Stimulated activated CD8-positive, alpha-beta memory T cell treated with anti-CD3 and anti-CD28 coated beads, Interleukin-2, amount 100 ng/mL, for 48 hours (primary cell): ENCODE results near the gene KRTAP5-3.

ENCODE experiments used
- DNase-seq, 2 donors: peaks; one replicate each; pipeline ENCODE4 v3.0.0-alpha.2; 2020; ENCODE audit warnings: low read depth in 2 of 2

KRTAP5-3 gene

GRCh38 chr11:1643146-1643690, 35.0 kb upstream of the KRTAP5-3 start:
- DNase-seq, result no peak

- no peak for DNase-seq
Observed at GRCh38 chr11:1642288-1643145, 34.3 kb upstream of the KRTAP5-3 start.

GRCh38 chr11:1641096-1641495, 32.8 kb upstream of the KRTAP5-3 start:
- DNase-seq, result no peak

- DNase-seq, result peak in 1 of 2 donors; percentile 9
Observed at GRCh38 chr11:1640076-1640946, 32.0 kb upstream of the KRTAP5-3 start.

- no peak for DNase-seq
Observed at GRCh38 chr11:1639666-1640065, 31.4 kb upstream of the KRTAP5-3 start.

- DNase-seq, result no peak
Observed at GRCh38 chr11:1639102-1639620, 30.9 kb upstream of the KRTAP5-3 start.

- no peak for DNase-seq
Observed at GRCh38 chr11:1638344-1638743, 30.1 kb upstream of the KRTAP5-3 start.

- no peak for DNase-seq
Observed at GRCh38 chr11:1637628-1638027, 29.4 kb upstream of the KRTAP5-3 start.

GRCh38 chr11:1636291-1636950, 28.2 kb upstream of the KRTAP5-3 start:
- no peak for DNase-seq

- no peak for DNase-seq
Observed at GRCh38 chr11:1633864-1634263, 25.6 kb upstream of the KRTAP5-3 start.

- no peak for DNase-seq
Observed at GRCh38 chr11:1632053-1632714, 23.9 kb upstream of the KRTAP5-3 start.

- no peak for DNase-seq
Observed at GRCh38 chr11:1631066-1631568, 22.9 kb upstream of the KRTAP5-3 start.

GRCh38 chr11:1630271-1630670, 22.0 kb upstream of the KRTAP5-3 start:
- no peak for DNase-seq

- no peak for DNase-seq
Observed at GRCh38 chr11:1629326-1630185, 21.3 kb upstream of the KRTAP5-3 start, which contains the start of gene KRTAP5-5. TSS of gene KRTAP5-5 (plus strand) at chr11:1629775. CDS start at chr11:1629841, 66 bp downstream.

- peak; percentile 47 to 48 for DNase-seq
Observed at GRCh38 chr11:1628506-1629325, 20.5 kb upstream of the KRTAP5-3 start.

GRCh38 chr11:1625541-1625940, 17.3 kb upstream of the KRTAP5-3 start:
- DNase-seq, result no peak

GRCh38 chr11:1624621-1625020, 16.4 kb upstream of the KRTAP5-3 start:
- no peak for DNase-seq

- DNase-seq, result no peak
Observed at GRCh38 chr11:1623716-1624115, 15.5 kb upstream of the KRTAP5-3 start.

- DNase-seq, result no peak
Observed at GRCh38 chr11:1622086-1622485, 13.8 kb upstream of the KRTAP5-3 start, which contains the start of gene KRTAP5-4. TSS of gene KRTAP5-4 (minus strand) at chr11:1622138. CDS start at chr11:1622093, 45 bp downstream.
